ENCODE results near the gene FAM83F.
"Not testable (repeated sequence)": the region's sequence is repeated elsewhere in the genome, so short reads cannot be mapped to it uniquely, and the experiment has no call there.

The FAM83F gene

DNA sequence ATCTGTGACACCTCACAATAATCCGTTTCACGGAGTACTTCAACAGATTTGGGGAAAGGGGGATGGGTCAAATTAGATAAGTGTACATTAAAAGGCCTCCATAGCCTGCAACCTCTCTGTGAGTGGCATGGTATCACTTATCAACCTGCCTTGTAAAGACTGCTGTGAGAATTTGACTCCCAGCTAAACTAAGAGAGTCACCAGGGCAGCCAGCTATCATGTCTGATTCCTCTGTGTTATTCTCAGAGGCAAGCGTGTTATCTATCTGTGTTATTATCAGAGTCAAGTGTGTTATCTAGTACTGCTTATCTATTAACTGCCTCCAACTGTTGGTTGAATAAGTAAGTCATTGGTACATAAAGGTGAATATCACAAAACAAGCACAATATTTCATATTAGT is 4.1 kb upstream of the FAM83F start:
- no peak overlapping the region for H3K4me3 ChIP-seq (ENCODE audit: low read depth, low read length)
- no peak for DNase-seq (ENCODE audit: low read depth)

DNA sequence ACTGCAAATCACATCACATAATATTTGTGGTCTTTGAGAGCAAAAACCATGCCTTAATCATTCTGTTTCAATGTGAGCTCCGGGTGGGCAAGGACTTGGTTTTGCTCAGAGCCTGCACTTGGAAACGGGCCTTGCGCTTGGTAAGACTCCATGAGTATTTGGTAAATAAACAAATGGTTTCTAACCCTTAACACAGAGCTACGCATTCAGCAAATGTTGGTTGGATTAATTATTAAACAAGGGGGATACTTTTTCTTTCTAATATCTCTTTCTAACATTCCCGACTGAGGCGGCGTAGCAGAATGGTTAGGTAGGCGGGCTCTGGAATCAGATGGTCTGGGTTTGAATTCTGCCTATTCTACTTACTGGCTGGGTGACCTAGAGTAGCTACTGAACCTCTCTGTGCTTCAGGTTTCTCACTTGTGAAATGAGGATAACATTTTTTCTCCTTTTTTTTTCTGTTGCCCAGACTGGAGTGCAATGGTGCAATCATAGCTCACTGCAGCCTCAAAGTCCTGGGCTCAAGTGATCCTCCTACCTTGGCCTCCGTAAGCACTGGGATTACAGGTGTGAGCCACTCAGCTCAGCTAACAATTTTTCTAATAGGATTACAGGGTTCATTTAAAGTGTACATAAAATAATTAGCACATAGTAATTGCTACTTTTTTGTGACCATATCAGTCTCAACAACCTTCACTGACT is 3.4 kb upstream of the FAM83F start:
- no peak for DNase-seq (ENCODE audit: low read depth)
- H3K4me3 ChIP-seq (ENCODE audit: low read depth, low read length) = no peak overlapping the region

DNA sequence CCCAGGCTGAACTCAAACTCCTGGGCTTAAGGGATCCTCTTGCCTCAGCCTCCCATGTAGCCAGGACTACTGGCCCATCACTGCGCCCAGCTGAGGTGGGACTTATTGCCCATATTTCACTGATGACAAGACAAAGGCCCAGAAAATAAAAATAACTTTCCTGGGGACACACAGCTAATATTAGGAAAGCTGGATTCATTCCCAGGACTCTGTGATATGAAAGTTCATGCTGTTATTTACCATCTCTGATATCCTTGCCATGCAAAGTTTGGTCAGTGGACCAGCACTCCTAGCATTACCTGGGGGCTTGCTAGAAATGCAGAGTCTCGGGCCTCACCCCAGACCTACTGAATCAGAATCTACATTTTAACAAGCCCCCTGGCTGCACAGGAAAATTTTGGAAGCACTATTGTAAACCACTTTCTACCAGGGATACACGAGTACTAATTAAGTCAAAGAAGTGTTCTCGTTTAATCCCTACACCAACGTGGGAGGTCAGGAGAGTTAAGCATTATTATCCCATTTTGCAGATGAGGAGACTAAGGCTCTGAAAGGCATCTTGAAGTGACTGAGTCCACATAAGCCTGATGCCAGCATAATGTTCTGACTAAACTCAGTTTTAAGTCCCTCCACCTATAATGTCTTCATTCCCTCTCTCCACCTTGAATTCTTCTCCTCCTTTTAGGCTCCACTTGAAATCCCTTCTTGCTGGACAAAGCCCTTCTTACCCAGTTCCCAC is 2.5 kb upstream of the FAM83F start:
- DNase-seq (ENCODE audit: low read depth) = no peak

DNA sequence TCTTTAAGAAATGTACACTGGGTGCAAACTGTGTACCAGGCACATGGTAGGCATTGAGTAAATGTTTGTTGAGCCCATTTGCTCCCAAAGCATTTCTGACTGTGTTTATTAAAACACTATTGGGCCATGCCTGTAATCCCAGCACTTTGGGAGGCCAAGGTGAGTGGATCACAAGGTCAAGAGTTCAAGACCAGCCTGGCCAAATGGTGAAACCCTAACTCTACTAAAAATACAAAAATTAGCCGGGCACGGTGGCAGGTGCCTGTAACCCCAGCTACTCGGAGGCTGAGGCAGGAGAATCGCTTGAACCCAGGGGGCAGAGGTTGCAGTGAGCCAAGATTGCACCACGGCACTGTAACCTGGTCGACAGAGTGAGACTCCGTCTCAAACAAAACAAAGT is 1.9 kb upstream of the FAM83F start:
- not testable (repeated sequence) for H3K4me3 ChIP-seq (ENCODE audit: low read depth, low read length); DNase-seq (ENCODE audit: low read depth)

More for the DNA sequence above, 2.5 kb upstream of the FAM83F start:
- H3K4me3 ChIP-seq (ENCODE audit: low read depth, low read length) = no peak overlapping the region

DNA sequence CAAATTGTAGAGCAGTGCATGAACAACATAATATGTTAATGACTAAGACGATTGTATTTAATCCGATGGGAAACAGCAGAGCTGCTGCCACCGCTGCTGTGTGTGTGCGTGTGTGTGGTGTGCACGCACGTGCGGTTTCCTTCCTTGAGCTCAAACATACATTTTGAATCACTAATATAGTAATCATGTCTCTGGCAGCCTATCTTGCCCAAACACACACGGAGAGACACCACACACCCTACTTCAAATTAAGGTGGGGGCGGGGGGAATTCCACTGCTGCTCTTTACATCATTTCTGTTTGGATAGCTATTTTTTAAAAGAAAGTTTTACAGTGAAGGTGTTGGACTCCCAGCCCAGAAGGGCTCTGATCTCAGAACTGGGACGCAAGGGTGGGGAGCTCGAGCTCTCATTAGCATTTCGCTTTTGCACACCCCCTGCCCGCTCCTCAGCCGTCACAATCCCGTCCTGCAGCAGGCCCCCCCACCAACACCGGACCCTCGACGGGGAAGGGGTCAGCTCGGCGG is 651 bp upstream of the FAM83F start:
- H3K4me3 ChIP-seq (ENCODE audit: low read depth, low read length) = no peak overlapping the region
- no peak for DNase-seq (ENCODE audit: low read depth)

DNA sequence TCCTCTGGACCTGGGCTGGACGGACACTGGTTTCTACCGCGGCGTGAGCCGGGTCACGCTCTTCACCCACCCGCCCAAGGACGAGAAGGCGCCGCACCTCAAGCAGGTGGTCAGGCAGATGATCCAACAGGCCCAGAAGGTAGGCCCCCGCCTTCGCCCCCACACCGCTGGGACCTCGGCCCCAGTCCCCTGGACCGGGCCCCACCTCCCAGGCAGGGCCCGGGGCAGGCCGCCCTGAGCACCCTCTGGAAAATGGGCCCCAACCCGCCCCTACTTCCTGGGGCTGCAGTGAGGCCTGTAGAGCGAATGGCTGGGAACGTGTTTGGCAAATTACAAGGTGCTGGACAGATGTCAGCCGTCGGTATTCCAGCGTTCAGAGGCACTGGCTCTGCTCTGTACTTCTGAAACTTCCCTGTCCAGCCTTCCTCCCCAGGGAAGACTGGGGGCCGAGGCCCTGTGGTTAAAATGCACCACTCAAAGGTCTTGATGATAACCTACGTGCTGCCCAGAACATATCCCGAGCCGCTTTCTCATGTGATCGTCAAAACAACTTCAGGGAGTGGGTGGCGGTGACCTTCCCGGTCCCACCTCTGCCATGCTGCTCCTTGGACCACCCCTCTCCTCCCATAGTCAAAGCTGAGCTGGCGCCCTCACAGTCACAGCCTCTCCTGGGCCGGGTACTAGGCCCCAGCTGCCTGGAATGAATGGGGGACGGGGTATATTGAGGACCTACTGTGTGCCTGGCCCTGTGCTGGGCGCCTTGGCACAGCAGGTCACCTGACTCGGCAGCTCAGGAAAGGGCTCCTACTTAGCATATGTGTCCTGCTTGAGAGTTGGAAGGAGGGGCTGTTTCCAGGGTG is 869 bp downstream of the FAM83F start:
- no peak for DNase-seq (ENCODE audit: low read depth)
- H3K4me3 ChIP-seq (ENCODE audit: low read depth, low read length) = no peak overlapping the region

DNA sequence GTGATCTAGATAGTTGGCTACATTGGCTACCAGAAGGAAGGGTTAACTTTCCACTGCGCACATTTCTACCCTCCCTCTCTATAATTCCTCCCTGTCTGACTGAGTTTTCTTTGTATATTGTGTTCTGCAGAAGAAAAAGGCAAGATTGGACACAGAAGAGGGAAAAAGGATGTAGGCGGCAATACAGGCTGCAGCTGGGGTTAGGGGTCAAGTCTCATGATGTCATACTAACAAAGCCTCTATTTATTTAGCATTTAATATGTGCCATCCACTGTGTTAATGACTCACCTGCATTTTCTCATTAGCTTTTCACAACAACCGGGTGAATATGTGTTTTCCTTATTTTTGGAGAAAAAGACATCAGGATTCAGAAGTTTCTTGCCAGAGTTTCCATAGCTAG is 2.0 kb downstream of the FAM83F start:
- no peak for DNase-seq (ENCODE audit: low read depth)
- H3K4me3 ChIP-seq (ENCODE audit: low read depth, low read length) = no peak overlapping the region

DNA sequence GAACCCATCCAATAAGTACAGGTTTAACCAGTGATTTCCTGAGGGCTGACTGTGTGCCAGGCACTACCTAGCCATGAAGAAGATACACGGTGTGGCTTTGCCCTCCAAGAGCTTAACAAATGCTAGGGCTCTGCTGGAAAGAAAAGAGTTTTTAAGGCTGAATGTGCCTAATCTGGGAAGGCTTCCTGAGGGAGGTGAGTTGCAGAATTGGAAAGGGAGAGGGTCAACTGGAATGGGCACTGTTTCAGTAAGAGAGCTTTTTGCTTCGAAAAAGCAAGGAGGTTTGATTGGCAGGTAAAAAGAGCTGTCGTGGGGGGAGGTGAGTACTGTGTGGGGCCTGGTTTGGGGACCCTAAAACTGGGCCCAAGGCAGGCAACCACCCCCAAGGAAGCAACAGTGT is 2.7 kb downstream of the FAM83F start:
- DNase-seq (ENCODE audit: low read depth) = no peak
- H3K4me3 ChIP-seq (ENCODE audit: low read depth, low read length) = no peak overlapping the region

DNA sequence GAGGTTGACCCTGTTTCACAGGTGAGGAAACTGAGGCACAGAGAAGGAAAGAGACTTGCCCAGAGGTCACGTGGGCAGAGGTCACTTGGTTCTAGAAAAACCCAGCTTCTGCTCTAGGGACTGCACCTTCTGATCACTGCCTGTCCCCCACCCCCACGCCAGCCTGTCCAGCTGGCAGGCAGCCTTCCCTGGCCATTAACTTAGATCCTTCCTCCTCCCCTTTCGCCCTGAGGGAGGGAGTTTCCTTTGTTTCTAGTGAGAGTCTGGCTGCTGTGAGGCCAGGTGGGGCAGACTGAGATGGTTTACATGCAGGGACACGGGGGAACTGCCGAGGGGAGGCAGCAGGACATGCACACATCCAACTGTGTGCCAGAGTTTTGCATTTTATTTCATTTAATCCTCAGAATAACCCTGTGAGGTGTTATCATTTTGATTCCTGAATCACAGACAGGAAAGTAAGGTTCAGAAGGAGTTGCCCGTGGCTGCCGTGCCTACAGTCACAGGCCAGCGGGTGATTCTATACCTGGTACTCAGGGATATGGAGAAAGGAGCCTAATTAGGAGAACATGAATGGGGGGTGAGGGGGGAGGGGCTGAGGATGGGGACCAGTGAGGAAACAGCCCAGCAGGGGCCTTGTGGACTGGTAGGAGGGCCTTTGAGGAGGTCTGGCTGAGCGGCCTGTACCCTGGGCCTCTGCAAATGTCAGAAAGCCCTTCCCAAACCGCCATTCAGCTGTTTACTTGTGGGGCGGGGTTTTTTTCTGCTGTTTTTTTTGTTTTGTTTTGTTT is 3.4 kb downstream of the FAM83F start:
- DNase-seq (ENCODE audit: low read depth) = no peak

DNA sequence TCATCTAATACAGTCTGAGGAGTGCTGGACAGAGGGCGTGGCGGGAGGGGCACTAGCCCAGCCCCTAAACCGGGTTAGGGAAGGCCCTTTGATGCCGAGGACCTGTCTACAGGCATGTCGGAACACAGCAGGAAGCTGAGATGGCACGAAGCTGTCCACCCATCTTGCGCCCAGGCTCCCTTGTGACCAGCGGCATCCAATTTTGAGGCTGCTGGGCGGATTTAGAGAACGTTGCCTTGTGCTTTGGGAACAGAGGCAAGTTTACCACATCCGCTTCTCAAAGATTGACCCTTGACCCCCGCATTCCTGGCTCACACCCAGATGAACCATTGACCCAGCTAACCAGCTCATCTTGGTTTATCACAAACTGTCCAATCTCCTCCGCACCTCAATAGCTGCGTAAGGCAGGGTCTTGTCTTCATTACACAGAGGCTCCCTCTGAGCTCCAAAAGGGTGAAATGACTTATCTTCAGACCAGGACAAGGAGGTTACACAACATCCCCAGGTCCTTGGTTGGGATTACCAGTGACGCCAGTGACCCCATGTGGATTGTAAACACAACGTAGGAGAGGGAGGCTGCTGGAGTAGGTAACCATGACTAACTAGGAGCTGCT is 4.5 kb downstream of the FAM83F start:
- DNase-seq (ENCODE audit: low read depth) = peak; percentile 53

More for the DNA sequence above, 3.4 kb downstream of the FAM83F start:
- H3K4me3 ChIP-seq (ENCODE audit: low read depth, low read length) = no peak overlapping the region

DNA sequence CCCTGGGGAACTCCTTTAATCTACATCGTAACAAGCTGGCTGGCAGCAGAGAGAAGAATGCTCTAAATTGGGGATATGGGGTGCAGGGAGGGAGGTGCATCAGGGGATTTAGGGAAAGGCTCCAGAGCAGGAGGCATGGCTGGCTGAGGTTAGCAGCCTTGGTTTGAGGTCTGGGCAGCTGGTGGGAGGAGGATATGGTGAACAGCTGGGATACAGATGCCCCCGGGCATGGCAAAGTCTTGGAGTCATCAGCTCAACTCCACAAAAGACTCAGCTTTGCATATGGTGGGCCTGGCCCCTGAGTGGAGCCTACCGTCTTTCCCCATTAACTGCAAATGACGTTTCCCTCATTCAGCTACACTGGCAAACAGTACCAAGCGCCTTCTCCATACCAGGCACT is 5.4 kb downstream of the FAM83F start:
- DNase-seq (ENCODE audit: low read depth) = no peak
- no peak overlapping the region for H3K4me3 ChIP-seq (ENCODE audit: low read depth, low read length)

More for the DNA sequence above, 4.5 kb downstream of the FAM83F start:
- H3K4me3 ChIP-seq (ENCODE audit: low read depth, low read length) = no peak overlapping the region

DNA sequence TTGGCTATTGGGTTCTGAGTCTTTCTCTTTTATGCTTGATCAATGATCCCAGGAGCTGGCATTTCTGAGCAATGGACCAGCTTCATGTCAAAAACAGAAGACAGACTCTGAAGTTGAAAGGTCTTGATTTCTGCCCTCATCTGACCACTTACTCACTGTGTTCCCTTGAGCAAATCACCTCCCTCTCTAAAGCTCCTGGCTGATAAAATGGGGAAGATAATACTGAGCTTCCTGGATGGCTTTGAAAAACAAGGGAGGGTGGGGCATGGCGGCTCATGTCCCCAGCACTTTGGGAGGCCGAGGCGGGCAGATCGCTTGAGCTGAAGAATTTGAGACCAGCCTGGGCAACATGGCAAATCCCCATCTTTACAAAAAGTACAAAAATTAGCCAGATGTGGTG is 6.4 kb downstream of the FAM83F start:
- H3K4me3 ChIP-seq (ENCODE audit: low read depth, low read length) = no peak overlapping the region
- no peak for DNase-seq (ENCODE audit: low read depth)

DNA sequence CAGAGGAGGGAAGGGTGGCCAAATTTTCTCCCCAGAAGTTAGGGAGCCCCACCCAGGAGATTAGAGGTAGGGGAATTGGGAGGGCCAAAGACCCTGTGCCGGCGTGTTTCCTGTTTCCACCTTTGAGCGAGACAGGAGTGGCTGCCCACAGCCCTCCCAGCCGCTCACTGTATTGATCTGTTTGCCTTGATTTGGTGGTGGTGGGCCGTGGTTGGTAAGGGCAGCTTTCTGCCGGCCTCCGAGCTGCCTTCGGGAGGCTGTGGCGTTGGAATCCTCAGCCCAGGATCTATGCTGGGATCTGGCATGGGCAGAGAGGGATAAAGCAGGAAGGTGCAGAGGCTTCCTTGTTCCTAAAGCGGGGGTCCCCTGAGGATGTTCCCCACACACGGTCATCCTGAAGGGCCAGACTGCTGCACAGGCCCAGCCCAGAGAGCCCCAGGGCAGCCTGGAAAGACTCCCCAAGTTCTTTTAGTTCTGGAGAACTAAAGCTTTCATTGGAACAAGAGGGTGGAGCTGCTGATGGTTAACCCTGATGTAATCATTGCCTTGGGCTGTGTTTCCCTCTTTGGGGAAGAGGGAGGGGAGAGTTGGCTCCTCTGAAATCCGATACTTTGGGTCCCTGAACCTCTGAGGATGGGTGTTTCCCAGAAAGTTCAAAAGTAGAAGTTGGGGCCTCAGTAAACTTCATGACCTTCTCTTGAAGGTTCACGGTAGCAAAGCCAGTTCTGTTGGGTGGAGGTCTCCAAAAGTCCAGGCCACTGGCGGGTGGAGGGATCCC is 7.2 kb downstream of the FAM83F start:
- H3K4me3 ChIP-seq (ENCODE audit: low read depth, low read length) = no peak overlapping the region
- no peak for DNase-seq (ENCODE audit: low read depth)

DNA sequence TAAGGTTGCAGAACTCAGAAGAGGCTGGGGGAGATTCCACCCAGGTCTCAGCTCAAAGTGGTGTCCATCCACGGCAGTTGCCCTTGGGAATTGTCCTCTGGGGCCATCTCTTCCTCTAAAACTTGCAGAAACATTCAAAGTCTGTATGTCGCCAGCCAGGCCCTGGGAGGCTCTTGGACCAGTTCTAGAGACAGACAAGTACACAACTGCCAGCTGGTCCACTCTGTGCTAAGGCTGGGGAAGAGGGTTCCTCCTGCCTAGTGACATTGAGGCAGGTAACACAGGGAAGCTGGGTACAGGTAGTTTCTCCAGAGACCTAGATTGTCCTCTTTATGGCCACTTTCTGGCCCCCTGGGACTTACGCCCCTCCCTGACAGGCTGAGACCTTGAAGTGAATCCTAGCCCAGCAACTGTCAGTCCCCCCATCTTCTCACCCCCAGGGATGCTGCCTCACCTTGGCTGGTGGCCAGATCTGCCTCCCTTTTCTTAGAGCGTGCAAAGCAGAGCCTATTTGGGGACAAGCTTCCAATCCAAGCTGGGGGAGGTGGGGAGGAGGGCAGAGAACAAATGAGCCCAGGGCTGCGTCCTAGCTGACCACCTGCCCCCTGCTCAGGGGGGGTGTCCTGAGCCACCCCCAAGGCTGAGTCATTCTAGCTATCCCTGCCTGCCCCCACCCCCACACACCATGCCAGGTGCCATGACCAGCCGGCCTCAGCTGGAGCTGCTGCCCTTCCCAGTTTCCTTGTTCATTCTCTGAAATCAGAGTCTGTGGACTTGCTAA is 8.4 kb downstream of the FAM83F start:
- no peak overlapping the region for H3K4me3 ChIP-seq (ENCODE audit: low read depth, low read length)
- DNase-seq (ENCODE audit: low read depth) = no peak

DNA sequence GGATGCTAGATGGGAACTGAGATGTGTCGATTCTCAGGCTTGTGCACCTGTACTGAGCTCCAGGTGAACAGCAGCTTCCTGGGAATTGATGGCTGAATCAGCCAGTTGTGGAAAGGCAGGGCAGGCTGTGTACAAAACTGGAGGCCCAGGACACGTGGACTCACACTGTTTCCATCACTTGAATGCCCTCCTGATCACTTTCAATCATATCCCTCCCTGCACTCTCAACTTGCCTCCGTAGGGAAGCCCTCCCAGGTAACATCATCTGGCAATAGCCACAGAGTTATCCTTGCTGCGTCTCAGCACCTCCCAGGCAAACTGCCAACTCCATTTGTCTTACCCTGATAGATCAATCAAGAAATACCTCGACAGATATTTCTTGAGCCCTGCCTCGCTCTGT is 10.1 kb downstream of the FAM83F start:
- no peak overlapping the region for H3K4me3 ChIP-seq (ENCODE audit: low read depth, low read length)
- no peak for DNase-seq (ENCODE audit: low read depth)

DNA sequence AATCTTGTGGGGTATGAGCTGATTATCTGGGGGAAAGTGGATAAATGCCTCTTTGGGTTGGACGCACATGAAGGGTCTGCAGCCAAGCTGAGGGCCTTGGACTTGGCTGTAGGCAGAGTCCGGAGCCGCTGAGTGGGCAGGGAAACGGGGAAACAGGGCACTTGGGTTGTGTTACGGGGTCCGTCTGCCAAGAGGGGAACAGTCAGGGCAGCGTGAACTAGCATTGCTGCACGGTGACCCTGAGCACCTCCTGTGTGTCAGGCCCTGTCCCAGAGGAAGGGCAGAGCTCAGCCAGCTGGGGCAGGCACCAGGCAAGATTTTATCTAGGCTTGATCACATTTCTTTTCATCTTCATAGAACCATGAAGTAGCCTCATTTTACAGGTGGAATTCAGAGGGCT is 11.9 kb downstream of the FAM83F start:
- H3K4me3 ChIP-seq (ENCODE audit: low read depth, low read length) = no peak overlapping the region
- no peak for DNase-seq (ENCODE audit: low read depth)

Data from skeletal muscle cell (primary cell).